Epithelial cell of prostate (primary cell): ENCODE results near the gene C17orf78.
"Not testable (repeated sequence)": the region's sequence is repeated elsewhere in the genome, so short reads cannot be mapped to it uniquely, and the experiment has no call there.

ENCODE experiments used
- DNase-seq: peaks from one replicate; pipeline ENCODE4 v3.0.0-alpha.2; 2011; ENCODE audit warnings: low read depth, low spot score
- H3K27ac ChIP-seq: fragments of 450-650 bp; 2 replicates; pipeline ENCODE4 v1.5.1; 2017; ENCODE audit warnings: mild to moderate bottlenecking

Gene C17orf78

DNA sequence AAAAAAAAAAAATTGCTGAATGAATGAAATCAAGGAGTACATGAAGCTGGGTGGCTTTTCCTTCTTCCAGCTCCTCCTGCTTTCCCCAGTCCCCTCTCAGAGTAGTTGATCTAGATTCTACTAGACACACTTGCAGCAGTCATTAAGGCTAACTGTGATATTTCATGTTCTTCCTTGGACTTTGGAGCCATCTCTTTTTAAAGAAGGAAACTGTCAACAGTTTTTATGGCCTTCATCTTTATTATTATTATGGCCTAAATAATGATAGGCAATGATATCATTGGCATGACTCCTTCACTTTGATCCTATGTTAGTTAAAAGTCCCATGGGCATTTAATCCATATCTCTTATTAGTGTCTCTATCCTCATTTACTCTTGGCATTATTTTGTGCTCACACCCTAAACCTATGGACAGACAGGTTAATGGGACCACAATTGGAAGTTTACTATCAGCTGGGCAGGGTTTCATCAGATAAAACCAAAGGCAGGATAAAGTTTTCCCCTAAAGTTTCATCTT lies 9.7 kb downstream of the C17orf78 start:
- H3K27ac ChIP-seq, result no peak overlapping the region
- DNase-seq, result no peak

DNA sequence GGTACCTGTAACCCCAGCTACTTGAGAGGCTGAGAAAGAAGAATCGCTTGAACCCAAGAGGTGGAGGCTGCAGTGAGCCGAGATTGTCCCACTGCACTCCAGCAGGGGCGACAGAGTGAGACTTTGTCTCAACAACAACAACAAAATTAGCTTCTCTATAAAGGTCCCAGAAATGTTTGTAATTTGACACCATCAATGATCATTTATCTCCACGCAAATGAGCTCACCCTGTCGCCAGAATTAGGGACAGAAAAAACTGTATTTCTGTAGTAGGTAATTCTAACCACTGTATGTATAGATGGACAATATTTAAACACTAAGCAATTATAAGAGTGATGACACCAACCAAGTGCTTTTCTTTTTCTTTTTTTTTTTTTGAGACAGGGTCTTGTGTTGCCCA lies 10.7 kb downstream of the C17orf78 start:
- no peak overlapping the region for H3K27ac ChIP-seq
- no peak for DNase-seq

- H3K27ac ChIP-seq, result no peak overlapping the region
- DNase-seq, result no peak
These were observed 12.5 kb downstream of the C17orf78 start for GRCh38 chr17:37388266-37388665.

DNA sequence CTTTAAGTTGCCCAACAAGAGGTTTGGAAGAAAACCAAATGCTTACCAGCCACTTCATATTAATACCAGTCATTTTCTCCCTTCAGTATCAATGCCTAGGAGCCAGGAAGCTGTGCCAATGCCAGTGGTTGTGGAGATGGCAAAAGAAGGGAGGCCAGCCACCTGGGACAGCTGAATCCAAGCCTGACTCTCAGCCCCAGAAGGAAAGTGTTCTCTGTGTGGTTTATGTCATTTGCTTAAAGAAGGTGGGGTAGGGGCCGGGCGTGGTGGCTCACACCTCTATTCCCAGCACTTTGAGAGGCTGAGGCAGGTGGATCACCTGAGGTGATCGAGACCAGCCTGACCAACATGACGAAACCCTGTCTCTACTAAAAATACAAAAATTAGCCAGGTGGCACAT lies 13.4 kb downstream of the C17orf78 start:
- no peak for DNase-seq
- no peak overlapping the region for H3K27ac ChIP-seq

DNA sequence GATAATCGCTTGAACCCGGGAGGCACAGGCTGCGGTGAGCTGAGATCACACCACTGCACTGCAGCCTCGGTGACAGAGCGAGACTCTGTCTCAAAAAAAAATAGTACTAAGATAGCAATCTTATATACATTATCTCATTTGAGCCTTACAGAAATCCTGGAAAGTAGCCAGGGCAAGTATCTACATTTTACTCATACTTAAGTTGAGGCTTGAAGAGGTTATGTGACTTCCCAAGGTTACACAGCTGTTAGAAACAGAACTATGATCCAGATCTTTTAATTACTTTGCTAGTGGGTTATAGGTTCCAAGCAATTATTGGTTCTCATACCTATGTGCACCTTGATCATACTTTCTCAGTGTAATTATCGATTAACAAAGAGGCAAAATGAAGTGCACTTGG lies 15.4 kb downstream of the C17orf78 start:
- no peak overlapping the region for H3K27ac ChIP-seq
- no peak for DNase-seq

DNA sequence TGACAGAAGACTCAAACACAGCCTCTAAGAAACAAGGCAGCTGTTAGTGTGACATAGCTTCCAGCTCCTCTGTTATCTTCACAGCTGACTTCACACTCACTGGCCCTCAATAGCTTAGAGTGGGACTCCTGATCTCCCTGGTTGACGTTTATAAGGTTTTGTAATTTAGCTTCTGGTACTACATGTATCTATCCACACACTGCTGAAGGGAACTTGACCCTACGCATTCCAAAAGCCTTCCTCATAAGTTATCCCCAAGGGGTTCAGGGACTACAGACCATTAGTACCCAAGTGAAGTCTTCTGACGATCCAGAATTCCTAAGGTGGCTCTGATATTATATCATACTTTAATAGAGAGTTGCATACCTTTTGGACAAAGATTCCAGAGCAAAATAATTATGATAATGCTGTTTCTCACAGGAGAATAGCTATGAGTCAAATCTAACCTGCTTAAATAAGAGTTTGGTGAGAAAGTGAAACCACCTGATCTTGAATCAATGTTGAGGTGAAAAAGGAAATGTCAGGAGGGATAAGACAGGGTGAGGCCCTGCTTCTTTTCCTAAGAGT lies 16.3 kb downstream of the C17orf78 start:
- peak overlapping the region; percentile 4 for H3K27ac ChIP-seq
- DNase-seq, result no peak

DNA sequence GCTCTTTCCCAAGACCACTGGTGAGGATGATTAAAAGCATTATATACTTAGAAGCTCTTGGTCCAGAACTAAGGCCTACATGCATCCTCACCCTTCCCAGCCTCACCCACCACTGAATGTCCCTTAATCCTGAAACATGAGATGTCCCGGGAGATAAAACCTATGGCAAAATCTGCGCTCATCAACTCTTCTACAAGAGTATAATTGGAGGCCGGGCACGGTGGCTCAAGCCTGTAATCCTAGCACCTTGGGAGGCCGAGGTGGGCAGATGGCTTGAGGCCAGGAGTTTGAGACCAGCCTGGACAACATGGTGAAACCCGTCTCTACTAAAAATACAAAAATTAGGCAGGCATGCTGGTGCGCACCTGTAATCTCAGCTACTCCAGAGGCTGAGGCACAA lies 17.6 kb downstream of the C17orf78 start:
- H3K27ac ChIP-seq, result no peak overlapping the region
- DNase-seq, result no peak

- H3K27ac ChIP-seq, result no peak overlapping the region
- DNase-seq, result no peak
These were observed 23.5 kb downstream of the C17orf78 start for GRCh38 chr17:37399265-37399803.

DNA sequence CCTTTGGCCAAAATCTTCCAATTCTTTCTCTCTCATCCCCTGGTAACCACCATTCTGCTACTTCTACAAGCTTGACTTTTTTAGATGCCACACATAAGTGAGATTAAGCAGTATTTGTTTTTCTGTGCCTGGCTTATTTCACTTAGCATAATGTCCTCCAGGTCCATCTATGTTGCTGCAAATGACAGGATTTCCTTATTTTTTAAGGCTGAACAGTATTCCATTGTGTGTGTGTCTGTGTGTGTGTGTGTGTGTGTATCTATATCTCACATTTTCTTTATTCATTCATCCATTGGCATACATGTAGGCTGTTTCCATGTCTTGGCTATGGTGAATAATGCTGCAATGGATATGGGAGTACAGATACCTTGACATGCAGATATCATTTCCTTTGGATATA lies 24.7 kb downstream of the C17orf78 start:
- DNase-seq, result no peak
- H3K27ac ChIP-seq, result no peak overlapping the region

- DNase-seq, result not testable (repeated sequence)
- H3K27ac ChIP-seq, result peak overlapping the region; percentile 79
These were observed 29.7 kb downstream of the C17orf78 start for GRCh38 chr17:37405522-37405921.

DNA sequence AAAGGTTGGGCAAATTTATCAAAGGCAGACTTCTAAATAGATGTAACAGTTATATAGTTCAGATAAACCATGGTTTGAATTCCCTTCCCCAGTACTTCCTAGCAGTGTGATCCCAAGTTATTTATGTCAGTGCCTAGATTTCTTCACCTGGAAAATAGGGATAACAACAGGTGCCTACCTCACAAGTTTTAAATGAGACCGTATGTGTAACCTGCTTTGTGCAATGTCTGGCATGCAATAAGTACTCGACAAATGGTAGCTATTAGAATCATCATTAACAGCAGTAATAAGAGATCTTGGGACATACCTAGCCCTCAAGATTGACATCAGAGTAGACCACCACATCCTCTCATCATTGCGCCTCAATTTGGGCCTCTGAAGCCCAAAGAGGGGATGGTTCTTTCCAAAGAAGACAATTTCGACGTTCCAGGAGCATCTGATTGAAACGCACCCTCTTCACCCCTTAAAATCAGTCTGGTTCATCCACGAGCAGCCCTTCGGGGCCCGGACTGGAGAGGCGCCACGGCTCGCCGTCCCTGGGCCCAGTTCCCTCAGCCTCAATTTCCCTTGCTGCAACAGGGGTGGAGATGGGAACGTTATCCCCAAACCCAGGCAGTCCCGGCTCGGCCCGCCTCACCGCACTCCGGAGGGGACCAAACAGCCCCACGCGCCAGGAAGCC lies 30.3 kb downstream of the C17orf78 start:
- peak overlapping the region; percentile 79 for H3K27ac ChIP-seq
- DNase-seq, result no peak

GRCh38 chr17:37406635-37407461 lies 31.1 kb downstream of the C17orf78 start, which contains the start of the genes ACACA and TADA2A:
ACACA (minus strand) TSS chr17:37406836; CDS start chr17:37406299, 537 bp downstream.
TADA2A (plus strand) TSS chr17:37406886; CDS start chr17:37411366, 4,480 bp downstream.
- no peak for DNase-seq
- H3K27ac ChIP-seq, result peak within 1 kb of the TSS; percentile 79

DNA sequence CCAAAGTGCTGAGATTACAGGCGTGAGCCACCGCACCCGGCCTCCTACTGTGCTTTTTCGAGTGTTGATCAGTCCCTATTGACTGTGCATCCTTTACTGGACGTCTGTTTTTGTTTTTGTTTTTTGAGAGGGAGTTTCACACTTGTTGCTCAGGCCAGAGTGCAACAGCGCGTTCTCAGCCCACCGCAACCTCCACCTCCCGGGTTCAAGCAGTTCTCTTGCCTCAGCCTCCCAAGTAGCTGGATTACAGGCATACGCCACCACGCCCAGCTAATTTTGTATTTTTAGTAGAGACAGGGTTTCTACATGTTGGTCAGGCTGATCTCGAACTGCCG lies 32.3 kb downstream of the C17orf78 start:
- not testable (repeated sequence) for DNase-seq
- H3K27ac ChIP-seq, result peak overlapping the region; percentile 79

DNA sequence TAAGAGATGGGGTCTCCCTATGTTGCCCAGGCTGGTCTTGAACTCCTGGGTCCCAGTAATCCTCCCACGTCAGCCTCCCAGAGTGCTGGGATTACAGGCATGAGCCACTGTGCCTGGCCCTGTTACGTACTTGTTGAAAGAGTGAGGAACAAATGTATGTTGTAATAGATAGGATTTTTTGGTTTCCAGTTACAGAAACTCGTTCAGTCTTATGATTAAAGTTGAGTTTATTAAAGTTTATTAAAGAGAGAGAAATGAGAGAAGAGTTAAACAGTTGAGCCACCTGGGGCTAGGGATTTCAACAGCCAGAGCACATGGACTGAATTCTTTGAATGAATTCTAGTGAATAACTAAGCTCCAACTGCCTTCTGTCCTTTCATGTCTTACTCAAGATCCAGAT lies 34.6 kb downstream of the C17orf78 start:
- H3K27ac ChIP-seq, result no peak overlapping the region
- DNase-seq, result no peak

- H3K27ac ChIP-seq, result no peak overlapping the region
- no peak for DNase-seq
These were observed 38.2 kb downstream of the C17orf78 start for GRCh38 chr17:37413875-37414519.

DNA sequence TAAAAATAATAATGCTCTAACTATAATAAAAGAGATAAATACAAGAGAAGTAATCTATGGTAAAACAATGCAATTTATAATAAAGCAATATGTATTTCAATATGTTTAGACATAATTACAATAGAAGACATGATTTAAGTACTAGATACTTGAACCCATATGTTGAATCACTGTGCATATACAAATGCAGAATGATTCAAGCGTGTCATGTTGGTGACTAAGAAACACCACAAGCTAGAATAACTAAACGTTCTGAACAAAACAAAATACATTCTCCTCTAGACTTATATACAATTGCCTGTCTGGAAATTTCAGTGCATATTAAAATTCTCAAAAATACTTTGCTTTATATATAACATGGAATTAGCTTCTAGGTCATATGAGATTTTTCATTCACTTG lies 42.1 kb downstream of the C17orf78 start:
- peak overlapping the region; percentile 23 for H3K27ac ChIP-seq
- no peak for DNase-seq

DNA sequence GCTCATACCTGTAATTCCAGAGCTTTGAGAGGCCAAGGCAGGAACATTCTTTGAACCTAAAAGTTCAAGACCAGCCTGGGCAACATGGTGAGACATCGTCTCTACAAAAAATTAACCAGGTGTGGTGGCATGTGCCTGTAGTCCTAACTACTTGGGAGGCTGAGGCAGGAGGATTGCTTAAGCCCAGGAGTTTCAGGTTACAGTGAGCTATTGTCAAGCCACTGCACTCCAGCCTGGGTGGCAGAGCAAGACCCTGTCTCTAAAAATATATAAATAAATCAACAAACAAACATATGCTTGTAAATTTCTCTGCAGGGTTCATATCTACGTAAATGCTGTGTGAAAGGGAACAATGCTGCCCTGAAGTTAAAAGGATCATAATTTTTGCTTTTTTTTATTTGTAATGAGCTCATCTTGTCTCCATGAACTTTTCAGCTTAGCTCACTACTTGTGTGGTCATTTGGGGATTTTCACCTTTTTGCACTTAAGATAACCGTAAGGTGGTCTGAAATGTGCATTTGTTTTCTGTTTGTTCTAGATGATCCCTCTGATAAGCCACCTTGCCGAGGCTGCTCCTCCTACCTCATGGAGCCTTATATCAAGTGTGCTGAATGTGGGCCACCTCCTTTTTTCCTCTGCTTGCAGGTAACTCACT lies 47.3 kb downstream of the C17orf78 start:
- no peak overlapping the region for H3K27ac ChIP-seq
- DNase-seq, result no peak

DNA sequence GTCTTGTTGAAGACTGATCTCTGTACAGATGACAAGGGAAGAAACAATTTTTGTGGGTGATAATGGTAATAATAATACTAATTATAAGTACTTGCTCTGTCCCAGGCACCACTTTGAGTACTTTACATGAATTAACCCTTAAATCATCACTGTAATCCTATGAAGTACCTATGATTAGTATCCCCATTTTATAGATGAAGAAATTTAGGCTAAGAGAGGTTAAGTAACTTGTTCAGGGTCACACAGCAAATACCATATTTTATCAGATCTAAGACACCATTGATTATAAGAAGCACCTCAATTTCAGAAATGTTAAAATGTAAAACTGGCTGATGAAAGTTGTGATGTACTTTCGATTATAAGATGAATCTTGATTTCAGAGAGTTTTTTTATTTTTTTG lies 49.5 kb downstream of the C17orf78 start:
- DNase-seq, result no peak
- H3K27ac ChIP-seq, result no peak overlapping the region

- DNase-seq, result no peak
- H3K27ac ChIP-seq, result peak overlapping the region; percentile 95
These were observed 53.3 kb downstream of the C17orf78 start for GRCh38 chr17:37429039-37429438.

GRCh38 chr17:37429453-37429852 lies 53.7 kb downstream of the C17orf78 start:
- DNase-seq, result no peak
- H3K27ac ChIP-seq, result peak overlapping the region; percentile 95
